CD4-positive, alpha-beta T cell treated with Interferon gamma for 1 hour (primary cell): ENCODE measurements around the gene NR3C2.

ENCODE experiments used
- DNase-seq: peaks from one replicate; pipeline ENCODE4 v3.0.0-alpha.2; 2020

Gene NR3C2

DNA sequence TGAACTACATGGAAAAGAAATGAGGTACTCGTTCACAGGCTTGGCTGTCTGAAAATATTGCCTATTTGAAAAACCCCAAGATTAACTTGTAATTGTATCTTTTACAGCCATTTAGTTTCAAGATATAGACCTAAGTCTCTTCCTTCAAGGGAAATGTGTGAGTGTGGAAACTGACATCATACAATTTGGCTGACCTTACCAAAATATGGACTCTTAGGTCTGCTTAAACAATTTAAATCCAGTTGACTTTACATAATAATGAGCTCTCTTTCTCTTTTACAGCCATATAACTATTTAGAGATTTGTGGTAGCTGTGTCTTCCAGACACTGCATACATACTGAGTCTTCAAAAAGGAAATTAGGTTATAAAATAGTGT lies 186.9 kb downstream of the NR3C2 start:
- no peak for DNase-seq

DNA sequence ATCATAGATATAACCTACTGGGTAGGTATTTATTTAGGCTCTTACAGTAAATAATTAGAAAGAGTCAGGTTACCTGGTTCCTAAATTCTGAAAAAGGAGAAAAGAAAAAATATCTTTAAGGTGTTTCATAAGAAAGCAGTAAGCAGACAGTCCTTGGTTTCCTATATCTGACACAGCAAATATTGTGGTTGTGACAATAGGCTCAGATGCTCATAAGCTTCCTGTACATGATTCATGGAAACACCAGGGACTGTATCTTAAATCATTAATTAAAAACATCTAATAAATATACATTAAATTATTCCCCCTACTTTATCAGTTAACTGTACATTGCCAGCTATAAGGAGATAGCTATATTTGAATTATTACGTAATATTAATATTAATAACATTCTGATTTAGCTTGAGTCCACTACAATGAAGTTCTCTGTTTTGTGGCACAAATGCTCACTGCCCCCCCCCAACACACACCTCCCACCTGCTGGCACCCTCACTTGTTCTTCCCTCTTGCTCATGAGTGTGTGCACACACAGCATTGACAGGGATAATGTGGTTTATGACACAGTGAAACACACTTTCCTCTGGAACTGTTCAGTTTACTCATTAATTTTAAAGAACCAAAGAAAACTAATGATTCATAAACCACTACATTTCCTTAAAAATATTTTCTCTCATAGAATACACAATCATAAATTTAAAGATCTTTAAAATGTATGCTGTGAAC lies 187.4 kb downstream of the NR3C2 start:
- no peak for DNase-seq

DNA sequence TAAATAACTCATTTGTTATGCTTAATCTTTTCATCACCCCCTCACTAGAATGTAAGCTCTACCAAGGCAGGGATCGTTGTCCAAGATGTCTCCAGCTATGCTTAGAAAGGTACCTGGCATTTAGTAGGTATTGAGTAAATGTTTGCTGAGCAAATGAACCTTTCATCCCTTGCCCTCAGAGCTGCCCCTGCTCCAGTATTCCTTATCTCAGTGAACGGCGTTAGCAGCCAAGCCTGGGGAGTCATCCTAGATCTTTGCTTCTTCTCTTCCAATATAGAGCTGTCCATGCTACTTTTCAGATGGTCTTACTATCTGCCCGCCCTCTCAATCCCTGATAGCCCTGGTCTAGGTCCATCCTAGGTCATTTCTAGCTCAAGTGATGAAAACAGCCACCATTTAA lies 188.4 kb downstream of the NR3C2 start:
- no peak for DNase-seq

DNA sequence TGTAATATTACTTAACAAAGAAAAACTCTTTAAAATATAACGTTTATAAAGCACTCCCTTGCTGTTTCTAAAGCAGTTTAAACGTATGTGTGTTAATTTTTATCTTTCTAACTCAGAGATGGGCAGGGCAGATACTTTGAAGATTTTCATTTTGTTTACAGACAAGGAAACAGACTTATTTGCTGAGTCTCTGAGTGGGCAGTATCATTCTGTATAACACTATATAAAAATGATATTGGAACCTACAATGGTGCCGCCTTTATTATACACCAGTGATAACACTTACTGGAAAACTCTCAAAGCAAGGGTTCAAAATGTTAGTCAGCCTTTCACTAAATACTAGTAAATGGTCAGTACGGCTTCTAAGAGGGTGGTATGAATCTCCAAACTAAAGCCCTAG lies 193.4 kb downstream of the NR3C2 start:
- DNase-seq, result no peak

DNA sequence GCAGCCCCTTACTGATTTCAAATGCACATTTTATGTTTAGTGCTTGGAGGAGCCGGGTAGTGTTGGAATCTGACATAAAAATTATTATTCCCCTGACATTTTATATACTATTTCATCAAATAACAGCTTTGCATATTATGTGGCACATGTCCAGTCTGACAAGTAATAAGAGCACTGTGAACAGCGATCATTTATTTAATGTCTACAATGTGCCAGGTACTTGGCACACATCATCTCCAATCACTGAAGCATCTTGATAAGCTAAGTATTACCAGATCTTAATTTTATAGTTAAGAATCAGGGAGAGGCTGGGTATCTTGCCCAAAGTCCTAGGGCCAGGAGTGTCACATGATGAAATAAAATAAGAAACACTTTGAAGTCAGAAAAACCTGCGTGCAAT lies 197.2 kb downstream of the NR3C2 start:
- DNase-seq, result no peak

DNA sequence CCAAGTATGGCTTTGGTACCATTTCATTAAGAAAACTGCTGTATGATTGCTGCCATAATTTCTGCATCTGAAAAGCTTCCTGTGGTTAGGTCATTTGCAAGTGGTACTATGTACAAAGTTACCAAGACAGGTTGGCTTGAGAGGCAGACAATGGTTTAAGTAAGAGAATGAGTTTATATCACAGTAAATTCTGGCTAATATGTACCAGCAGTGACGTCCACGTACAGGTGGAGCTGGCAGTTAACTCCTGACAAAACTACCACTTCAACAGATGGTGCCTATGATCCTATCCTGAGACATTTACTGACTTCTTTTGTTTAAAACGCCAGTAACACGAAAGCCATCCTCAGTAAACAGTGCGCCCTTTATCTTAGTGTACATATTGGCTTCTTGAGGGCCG lies 198.4 kb downstream of the NR3C2 start:
- DNase-seq, result no peak

DNA sequence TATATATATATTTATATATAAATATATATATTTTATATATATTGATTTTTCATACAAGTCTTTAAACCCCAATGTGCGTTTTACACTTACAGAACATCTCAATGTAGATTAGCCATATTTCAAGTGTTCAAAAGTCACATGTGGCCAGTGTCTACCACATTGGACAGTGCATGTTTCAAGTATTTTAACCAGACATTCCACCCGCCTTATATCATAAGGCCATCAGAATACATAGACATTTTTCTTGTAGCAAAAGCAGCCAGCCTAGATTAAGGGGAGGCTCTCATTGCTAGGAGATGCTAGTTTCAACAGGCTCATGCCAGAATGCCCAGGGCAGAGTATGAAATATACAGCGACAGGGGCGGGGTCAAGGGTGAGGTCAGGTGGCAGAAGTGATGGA lies 202.0 kb downstream of the NR3C2 start:
- no peak for DNase-seq

DNA sequence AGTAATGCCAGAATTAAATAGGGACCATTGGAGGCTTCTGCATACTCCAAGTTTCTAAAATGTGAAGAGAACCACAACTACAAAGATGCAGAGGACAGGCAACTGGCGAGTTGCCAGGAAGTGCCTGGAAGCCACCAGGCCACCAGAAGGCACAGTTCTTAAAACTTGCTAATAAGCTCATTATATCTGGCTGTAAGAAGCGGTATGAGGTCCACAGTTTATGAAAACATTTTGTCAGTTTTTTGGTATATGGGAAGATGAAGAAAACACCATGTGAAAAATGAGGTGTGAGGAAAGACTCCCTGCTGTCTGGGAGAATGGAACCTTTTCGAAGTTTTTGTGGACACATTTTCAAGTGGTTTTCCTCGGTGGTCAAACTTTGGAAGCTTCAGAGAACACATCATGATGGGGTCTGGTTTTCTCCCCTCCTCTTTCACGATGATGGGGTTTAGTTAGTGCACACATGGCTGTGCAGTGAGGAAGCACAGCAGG lies 202.7 kb downstream of the NR3C2 start:
- no peak for DNase-seq

DNA sequence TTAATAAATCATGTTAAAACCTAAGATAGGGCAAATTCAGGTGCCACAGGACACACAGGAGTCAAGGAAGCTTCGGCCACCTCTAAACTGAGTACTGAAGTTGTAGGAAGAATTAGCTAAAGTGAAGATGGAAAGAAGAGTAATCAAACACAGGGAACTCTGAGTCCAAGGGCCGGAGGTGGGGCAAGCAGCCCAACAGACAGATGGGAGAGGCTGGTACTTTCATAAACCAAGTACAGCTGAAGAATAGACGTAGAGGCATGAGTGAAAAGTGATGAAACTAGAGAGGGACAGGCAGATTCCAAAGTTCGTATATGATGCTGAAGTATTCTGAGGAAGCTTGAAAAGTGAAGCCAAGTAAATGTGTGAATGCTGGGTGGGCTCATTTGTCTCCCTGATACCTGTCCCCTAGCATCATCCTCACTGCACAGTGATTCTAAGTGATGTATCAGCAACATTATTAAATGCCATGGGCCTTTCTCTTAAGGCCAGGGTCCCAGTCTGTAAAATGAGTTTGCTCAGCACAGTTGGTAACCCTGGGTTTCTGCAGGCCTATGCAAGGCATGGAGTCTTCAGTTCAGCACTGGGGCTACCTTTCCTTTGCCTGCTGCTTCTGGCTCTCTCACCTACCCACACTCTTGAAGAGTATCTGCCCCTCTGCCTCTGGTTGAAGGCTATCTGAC lies 203.3 kb downstream of the NR3C2 start:
- DNase-seq, result no peak

DNA sequence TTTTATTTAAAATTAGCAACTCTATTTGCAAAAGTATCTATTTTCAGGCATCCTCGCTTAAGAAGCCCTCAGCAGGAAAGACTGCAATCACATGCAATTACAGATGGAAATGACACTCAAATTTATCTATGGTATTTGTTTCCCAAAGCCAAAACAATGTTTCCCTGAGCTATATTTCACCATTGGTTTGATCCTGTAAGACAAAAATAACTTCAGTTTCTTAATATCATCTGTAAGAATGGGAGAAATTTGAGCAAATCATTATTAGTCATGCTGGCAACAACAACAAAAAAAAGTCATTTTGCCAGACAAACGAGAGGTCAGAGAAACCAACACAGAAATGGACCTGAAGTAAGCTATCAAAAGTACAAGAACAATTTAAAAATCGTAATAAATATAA lies 204.1 kb downstream of the NR3C2 start:
- no peak for DNase-seq

DNA sequence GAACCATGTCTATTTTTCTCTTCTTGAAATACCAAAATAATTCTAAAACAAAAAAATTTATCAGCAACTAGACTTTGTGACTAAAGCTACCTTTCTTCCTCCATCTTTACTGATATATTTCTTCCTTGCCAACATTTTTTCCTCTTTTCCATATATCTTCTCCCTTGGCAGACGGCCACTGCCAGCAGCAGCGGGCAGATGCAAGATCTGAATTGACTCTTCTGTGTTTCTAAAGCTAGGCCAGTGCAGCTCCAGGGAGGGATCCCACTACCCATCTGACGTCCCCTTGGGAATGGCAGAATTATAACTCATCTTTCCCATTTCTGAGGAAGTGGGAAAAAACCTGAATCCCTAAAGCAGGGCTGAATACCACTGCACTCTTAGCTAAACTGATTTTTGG lies 206.4 kb downstream of the NR3C2 start:
- DNase-seq, result no peak

DNA sequence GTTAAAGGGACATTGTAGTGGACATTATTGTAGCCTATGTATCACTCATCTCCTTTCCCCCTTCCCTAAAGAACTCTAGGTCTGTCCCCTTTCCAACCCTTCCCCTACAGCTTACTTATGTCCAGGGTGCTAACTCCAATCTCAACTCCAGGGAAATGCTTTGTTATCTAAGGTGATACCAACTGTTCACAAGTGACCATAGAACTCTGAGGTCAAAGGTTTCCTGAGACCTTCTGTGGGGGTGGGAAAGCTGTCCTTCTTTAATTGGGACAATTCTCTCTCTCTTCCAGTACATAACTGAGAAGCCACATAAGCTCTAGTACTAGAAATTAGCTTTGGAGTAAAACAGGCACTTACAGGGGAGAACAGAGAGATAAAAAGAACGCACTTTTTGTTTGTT lies 212.4 kb downstream of the NR3C2 start:
- DNase-seq, result no peak

DNA sequence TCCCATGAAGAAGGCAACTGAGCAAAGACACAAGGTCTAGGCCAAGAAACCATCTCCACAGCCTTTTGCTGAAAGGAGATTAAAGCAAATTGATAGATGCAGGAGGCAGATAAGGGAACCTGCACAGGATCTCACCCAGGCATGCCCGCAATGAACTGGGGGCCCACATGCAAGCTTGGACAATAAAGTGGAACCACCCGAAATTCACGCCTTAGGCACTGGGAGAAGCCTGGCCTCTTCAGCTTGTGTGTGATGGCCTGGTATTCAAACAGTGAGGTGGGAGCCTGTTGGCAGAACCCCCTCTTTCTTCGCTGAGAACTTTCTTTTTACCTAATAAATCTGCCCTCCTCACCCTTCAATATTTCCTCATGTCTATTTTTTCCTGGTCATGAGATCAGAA lies 213.2 kb downstream of the NR3C2 start:
- no peak for DNase-seq

DNA sequence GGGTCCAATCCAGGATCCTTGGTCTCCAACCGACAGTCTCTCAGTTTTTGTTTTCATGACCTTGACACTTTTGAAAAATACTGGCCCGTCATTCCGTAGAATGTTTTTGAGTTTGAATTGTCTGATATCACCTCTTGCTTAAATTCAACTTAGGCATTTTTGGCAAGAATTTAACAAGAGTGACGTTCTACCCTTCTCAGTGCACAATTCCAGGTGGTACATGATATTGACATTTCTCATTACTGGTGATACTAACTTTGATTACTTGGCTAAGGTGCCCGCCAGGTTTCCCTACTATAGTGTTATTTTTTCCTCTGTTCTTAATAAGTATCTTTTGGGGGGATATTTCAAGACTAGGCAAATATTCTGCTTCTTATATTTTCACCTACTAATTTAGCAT lies 215.1 kb downstream of the NR3C2 start:
- DNase-seq, result no peak

DNA sequence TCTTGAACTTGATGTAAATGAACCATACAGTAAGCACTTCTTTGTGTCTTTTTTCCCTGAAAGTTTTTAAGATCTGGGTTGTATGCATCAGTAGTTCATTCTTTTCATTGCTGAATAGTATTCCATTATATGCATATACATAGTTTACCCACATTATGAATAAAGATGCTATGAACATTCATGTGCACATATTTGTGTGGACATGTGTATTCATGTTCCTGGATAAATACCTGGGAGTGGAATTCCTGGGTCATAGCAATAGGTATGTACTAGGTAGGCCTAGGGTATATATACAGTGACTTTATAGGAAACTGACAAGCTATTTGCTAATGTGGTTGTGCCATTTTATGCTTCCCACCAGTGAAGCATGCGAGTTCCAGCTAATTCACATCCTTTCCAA lies 215.9 kb downstream of the NR3C2 start:
- no peak for DNase-seq

DNA sequence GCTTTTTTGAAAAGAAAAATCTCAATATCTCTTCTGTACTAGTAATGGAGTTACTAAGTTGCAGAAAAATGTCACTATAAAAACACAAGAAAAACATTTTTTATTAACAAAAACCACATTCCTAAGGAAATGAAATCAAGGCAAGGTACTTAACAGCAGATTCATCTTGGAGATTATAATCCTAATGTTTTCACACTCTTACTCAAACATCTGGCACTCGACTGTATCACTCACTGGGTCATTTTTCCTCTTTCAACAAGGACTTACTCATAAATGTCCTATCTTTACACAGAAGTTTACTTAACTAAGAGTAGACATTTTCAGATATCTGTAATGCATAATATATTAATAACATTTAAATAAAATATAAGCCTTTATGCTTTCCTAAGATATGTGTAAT lies 216.6 kb downstream of the NR3C2 start:
- DNase-seq, result no peak

DNA sequence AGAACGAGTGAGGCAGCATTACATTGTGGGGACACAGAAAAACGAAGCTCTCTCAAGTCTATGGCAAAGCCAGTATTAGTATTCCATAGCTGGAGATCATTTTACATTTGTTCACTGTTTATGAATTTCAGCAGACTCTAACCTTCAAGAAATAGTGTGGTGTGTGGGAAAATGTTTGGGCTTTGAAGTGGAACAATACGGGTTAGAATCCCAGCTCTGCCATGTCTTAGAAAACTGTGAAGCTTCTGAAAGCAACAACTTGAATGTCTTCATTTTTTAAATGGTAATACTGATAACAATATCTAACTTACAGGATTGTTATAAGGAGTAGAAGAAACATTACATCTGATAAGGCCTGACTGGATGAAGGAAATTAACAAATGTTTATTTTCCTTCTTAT lies 217.7 kb downstream of the NR3C2 start:
- no peak for DNase-seq

DNA sequence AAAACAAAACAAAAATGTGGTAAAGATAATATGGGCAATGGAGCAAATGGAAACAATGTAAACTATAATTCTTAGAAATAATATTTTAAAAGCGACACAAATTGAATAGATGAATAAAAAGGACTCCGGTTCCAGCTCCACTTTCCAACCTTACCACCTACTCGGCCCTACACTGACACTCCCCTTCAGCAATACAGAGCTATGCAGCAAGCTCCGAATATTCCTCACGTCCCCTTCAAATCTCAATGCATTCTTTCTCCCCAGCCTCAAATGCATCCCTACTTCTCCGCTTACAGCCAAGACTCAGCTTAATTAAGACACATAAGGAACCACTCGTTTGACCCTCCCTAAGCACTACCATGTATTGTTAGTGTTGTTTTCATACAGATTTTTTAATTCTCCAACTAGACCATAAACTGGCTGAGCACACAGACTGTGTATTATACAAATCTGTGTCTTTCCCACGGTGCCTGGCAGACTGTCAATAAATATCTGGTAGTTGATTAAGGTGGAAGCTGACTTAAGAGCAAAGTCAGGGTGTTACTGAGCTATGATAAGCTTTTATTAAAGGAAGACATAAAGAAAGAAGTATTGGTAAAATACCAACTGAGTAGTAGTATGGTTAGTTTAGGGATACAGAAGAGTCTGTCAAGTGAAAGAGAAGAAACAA lies 219.1 kb downstream of the NR3C2 start:
- no peak for DNase-seq

DNA sequence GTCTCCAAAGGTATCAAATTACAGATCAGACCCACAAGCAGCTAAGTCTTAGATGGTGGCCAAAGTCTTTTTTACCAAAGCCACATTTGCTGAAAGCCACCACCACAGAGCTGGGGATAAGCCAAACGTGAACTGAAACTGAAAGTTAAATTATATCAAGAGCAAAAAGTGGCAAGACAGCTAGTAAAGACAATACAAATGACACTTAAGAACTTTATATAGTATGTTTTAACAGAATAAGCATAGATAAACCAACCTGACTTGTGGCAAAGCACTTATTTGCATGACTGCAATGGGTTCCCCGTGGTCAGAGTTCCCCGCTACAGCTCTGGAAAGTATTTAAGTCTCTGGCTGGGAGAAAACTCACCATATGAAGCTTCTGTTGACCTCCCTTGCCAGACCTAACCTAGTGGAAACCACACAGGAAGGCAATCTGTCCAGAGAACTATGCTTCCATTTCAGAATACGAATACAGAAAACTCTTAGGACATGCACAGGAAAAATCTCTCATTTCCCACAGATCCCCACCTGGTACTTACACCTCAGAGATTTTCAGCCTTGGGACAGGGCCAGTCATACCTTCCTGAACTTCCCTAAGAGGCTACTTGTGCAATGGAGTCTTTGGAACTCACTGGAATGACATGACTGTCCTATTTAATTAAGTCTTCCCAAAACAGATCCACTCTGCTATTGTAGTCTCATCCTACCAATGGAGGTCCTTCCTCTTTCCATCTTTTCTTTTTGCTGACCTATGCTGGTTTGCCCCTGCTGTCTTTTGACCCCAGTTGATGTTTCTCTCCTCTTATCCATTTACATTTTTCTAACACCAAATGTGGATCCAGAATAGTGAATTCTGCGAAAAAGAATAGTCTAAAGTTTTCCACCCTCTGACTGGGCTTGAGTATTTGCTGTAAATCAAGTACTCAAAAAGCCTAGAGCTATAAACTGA lies 225.1 kb downstream of the NR3C2 start:
- DNase-seq, result no peak

DNA sequence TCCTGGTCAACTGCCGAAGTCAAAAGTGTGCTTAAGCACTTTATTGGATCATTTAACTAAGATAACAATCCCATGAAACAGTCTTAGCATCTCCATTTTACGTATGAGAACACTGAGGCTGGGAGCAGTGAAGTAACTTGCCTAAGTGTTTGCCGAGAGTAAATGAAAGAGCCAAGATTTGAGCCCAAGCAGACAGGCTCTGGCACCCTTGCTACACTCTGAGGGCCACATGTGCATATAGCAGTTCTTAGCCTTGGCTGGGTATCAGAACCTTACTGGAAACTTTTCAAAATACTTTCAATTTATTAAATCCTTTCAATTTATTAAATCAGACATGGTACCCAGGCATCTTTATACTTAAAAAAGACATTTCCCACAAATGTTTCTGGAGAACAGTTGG lies 225.9 kb downstream of the NR3C2 start:
- no peak for DNase-seq

DNA sequence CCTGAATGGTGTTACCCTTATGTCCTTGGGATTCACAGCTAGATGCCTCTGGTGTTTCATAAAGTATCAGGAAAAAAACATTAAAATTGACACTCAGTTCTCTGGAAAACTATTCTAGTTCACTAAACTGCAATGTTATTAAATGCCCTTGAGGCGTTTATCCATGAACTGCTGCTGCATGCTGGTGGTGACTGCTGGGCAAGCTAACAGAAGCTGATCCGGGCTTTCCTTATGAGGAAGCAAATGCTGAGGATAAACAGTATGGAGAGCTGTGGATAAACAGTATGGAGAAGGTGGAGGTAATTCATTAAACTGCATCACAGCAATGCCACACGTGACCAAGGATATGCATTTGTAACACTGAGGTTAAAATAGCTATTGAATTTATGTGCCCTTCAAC lies 227.0 kb downstream of the NR3C2 start:
- DNase-seq, result no peak

DNA sequence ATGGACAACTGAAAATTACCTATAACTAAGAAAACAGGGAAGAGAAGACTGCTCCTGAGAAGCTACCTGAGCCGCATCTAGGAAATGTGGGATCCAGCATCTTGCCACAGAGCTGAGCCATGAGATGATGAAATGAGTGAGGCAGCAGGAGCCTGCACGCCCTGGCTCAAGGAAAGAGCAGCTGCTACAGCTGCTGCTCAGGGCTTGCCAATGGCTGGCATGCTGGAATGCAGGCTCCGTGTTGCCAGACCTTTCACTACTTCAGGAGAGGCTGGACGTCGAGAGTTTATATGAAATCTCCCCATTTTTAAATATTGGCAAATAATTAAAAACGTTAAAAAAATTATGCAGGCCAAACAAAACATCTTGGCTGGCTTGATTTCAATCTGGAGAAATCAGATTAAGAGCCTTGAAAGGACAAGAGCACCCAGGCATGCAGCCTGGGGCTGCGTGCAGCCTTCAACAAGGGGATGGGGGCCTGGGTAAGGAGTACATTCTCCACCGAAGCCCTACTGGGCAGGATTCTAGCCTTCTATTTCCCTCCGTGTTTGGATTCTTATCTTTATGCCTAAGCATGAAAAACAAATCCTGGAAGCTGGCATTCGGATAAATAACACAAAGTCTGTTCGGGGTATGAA lies 227.6 kb downstream of the NR3C2 start:
- no peak for DNase-seq

DNA sequence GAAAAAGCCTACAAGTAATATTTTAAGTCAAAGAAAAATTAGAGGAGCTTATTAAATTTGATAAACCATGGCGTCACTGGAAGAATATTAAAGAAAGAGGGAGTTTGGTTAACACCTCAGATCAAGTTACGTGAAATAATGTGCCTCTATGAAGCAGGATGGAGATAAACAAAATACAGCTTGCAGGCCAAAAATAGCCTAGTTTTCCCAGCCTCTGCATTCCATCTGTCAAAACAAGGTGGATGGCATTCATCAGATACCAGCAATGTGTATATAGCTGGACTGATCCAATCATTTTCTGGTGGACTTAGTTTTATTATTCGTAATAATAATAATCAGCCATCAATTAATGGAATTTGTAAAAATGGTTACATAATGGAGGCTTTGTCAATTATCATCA lies 230.7 kb downstream of the NR3C2 start:
- DNase-seq, result no peak
